ENCODE data around the gene IL17RD.

DNA sequence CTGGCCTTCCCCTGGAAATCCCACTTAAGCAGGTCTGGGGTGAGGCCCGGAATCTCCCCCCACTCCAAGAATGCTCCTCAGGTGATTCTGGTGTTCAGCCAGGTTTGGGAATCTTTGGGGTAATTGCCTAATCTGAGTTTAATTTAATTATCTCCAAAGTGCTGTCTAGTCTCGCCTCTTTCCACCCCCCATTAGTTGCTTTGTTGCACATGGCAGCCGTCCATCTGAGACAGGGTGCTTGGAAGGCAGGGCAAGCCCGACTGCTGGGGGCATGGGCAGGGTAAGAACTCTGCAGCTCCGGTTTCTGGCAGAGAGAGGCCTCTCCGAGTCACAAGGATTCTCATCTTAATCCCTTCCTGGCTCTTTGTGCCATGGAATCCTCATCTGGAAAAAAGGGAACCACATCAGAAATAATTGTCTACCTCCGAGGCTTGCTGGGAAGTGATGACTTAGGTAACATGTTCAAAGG, 15.0 kb downstream of the IL17RD start:
- TF ChIP-seq POLR2A (IDR thresholded peaks at IDR 0.05) (no peak), CTCF (IDR thresholded peaks at IDR 0.05) (no peak)
